Chondrocyte (in vitro differentiated cells): ENCODE results near the gene PTGIR. TPM values are rescaled to one million over a fixed set of nuclear protein-coding genes. Genes with fewer than 3 reads are reported as not detected.

Experiments used
- DNase-seq: peaks from one replicate; pipeline ENCODE4 v3.0.0; 2021; ENCODE audit warnings: mixed read lengths, low spot score
- H3K27ac Mint-ChIP-seq: one replicate; pipeline ENCODE4 v1.8.0; 2021; ENCODE audit warnings: mild to moderate bottlenecking, moderate library complexity, mixed read lengths; ENCODE audit not compliant: unreplicated experiment
- H3K27me3 Mint-ChIP-seq: 2 replicates; pipeline ENCODE4 v1.8.0; 2021; ENCODE audit warnings: low read depth, mixed read lengths
- H3K36me3 Mint-ChIP-seq: 2 replicates; pipeline ENCODE4 v1.8.0; 2021; ENCODE audit warnings: low read depth, mixed read lengths
- H3K4me1 Mint-ChIP-seq: 2 replicates; pipeline ENCODE4 v1.8.0; 2021; ENCODE audit warnings: low read depth, mild to moderate bottlenecking, mixed read lengths
- H3K4me3 Mint-ChIP-seq: one replicate; pipeline ENCODE4 v1.8.0; 2021; ENCODE audit warnings: mild to moderate bottlenecking, moderate library complexity, mixed read lengths; ENCODE audit not compliant: unreplicated experiment
- H3K9me3 Mint-ChIP-seq: 2 replicates; pipeline ENCODE4 v1.8.0; 2021; ENCODE audit warnings: low read depth, mixed read lengths
- total RNA-seq: library from RNA; stranded (reverse); gene quantifications from 3 replicates; pipeline ENCODE4 v1.2.1, GENCODE V29; 2021
- TF ChIP-seq, protein P1 (sequence below): fragments of 200-600 bp; sonication (generic); IDR thresholded peaks from 2 replicates; pipeline ENCODE4 v1.5.0; 2021; ENCODE audit warnings: antibody characterized with exemption, mild to moderate bottlenecking, moderate library complexity

Gene PTGIR
- total RNA-seq, 1 donor from 2014 or later: 2.4 TPM

DNA sequence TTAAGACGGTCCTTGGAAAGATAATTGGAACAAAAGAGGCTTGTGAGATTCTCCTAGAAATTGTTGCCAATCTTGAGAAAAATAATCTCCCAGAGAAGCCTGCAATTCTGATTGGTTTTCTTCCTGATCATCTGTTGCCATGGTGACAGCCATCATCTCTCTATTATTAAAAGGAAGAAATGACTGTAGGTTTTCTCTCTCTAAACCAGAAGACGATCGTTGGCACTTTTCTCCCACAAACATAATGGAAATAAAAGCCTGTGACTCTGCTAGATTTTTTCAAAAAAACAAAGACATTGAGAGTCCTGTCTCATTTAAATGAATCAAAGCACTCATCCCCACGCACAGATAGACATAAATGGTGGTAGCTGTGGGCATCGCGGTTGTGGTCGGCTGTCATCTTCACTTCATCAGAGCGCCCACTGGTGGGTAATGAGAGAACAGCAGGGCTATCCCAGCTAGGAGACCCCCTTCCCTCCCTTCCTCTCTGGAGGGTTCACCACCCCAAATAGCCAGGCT is 45.5 kb downstream of the PTGIR start:
- H3K27me3 Mint-ChIP-seq: peaks cover 6% of the 10 kb centered on the region
- no peak overlapping the region for H3K27ac Mint-ChIP-seq
- TF ChIP-seq, protein P1, sequence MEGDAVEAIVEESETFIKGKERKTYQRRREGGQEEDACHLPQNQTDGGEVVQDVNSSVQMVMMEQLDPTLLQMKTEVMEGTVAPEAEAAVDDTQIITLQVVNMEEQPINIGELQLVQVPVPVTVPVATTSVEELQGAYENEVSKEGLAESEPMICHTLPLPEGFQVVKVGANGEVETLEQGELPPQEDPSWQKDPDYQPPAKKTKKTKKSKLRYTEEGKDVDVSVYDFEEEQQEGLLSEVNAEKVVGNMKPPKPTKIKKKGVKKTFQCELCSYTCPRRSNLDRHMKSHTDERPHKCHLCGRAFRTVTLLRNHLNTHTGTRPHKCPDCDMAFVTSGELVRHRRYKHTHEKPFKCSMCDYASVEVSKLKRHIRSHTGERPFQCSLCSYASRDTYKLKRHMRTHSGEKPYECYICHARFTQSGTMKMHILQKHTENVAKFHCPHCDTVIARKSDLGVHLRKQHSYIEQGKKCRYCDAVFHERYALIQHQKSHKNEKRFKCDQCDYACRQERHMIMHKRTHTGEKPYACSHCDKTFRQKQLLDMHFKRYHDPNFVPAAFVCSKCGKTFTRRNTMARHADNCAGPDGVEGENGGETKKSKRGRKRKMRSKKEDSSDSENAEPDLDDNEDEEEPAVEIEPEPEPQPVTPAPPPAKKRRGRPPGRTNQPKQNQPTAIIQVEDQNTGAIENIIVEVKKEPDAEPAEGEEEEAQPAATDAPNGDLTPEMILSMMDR: peak; percentile 68
- DNase-seq: no peak
- H3K9me3 Mint-ChIP-seq: peaks cover 10% of the 10 kb centered on the region
- H3K36me3 Mint-ChIP-seq: peaks cover 9% of the 10 kb centered on the region
- peaks cover 2% of the 10 kb centered on the region for H3K4me1 Mint-ChIP-seq
- H3K4me3 Mint-ChIP-seq: no peak overlapping the region

DNA sequence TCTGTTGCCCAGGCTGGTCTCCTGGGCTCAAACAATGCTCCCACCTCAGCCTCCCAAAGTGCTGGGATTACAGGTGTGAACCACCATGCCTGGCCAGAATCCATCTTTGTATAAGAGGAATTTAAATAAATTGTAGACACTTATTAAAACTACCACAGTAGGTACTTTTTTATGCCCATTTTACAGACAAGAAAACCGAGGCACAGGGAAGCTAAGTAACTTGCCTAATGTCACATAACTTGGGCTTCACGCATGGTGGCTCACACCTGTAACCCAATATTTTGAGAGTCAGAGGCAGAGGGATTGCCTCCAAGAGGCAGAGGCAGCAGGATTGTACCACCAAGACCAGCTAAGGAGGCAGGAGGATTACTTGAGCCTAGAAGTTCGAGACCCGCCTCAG is 46.4 kb downstream of the PTGIR start:
- H3K27ac Mint-ChIP-seq: no peak overlapping the region
- peaks cover 6% of the 10 kb centered on the region for H3K36me3 Mint-ChIP-seq
- no peak overlapping the region for H3K4me3 Mint-ChIP-seq
- no peak for DNase-seq
- TF ChIP-seq, protein P1: no peak
- peaks cover 5% of the 10 kb centered on the region for H3K9me3 Mint-ChIP-seq
- peaks cover 4% of the 10 kb centered on the region for H3K27me3 Mint-ChIP-seq
- H3K4me1 Mint-ChIP-seq: peaks cover 6% of the 10 kb centered on the region

DNA sequence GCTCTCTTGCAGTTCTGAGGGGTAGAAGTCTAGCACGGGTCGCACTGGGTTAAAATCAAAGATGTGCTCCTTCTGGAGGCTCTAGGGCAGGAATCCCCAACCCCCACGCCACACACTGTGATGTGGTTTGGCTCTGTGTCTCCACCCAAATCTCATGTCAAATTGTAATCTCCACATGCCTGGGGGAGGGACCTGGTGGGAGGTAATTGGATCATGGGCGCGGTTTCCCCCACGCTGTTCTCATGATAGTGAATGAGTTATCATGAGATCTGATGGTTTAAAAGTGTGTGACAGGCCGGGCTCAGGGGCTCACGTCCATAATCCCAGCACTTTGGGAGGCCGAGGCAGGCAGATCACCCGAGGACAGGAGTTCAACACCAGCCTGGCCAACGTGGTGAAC is 50.4 kb downstream of the PTGIR start:
- peak overlapping the region; percentile 6 for H3K27ac Mint-ChIP-seq
- no peak for DNase-seq

DNA sequence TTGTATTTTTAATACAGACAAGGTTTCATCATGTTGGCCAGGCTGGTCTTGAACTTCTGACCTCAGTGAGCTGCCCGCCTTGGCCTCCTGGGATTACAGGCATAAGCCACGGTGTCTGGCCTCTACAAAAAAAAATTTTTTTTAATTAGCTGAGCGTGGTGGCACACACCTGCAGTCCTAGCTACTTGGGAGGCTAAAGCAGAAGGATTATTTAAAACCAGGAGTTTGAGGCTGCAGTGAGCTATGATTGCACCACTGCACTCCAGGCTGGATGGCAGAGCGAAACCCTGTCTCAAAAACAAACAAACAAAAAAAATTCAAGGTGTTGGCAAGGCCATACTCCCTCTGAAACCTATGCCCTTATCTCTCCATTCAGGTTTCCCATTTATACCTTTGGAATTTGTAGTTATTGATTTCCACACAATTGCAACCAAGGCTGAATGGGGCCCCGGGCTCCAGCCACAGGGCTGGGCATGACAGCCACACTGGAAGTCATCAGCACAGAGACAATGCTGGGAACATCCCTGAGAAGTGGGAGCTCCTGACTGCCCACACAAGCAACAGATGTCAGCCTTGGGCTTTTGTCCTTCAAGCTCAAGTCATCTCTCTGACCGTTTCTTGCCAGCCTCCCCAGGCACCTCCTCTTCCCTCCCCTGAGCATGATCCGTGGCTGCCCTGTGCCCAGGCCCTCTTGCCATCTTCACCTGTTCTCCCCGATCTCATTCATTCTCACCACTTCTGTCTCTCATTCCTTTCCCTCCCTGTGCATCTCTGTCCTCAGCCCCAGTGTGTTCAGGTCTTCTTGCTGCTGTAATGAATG is 51.0 kb downstream of the PTGIR start:
- DNase-seq: no peak
- Mint-ChIP-seq H3K27me3 (peaks cover 5% of the 10 kb centered on the region), H3K9me3 (peaks cover 5% of the 10 kb centered on the region), H3K4me3 (no peak overlapping the region), H3K27ac (no peak overlapping the region), H3K4me1 (peaks cover 6% of the 10 kb centered on the region), H3K36me3 (peaks cover 5% of the 10 kb centered on the region)
- TF ChIP-seq, protein P1: no peak

More for the DNA sequence above, 50.4 kb downstream of the PTGIR start:
- H3K27me3 Mint-ChIP-seq: peaks cover 9% of the 10 kb centered on the region
- TF ChIP-seq, protein P1: no peak
- H3K36me3 Mint-ChIP-seq: peaks cover 5% of the 10 kb centered on the region
- no peaks in the 10 kb centered on the region for H3K9me3 Mint-ChIP-seq
- peaks cover 6% of the 10 kb centered on the region for H3K4me1 Mint-ChIP-seq
- H3K4me3 Mint-ChIP-seq: no peak overlapping the region

DNA sequence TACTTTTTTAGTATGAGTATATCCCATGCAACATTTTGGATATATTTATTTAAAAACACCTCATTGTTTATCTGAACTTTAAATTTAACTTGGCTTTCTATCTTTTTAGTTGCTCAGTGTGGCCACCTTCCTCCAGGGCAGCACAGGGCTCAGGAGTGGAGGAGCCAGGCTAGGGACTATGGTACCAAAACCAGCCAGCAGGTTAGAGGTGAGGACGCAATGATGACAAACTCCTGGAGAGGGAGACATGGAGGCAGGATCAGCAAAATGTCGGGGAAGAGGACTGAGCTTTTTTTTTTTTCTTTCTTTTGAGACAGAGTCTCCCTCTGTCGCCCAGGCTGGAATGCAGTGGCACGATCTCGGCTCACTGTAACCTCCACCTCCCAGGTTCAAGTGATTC is 53.4 kb downstream of the PTGIR start:
- no peak for DNase-seq
- Mint-ChIP-seq H3K36me3 (peaks cover 5% of the 10 kb centered on the region), H3K9me3 (peaks cover 6% of the 10 kb centered on the region), H3K4me1 (peaks cover 6% of the 10 kb centered on the region), H3K27ac (no peak overlapping the region), H3K4me3 (no peak overlapping the region), H3K27me3 (peaks cover 5% of the 10 kb centered on the region)
- TF ChIP-seq, protein P1: peak; percentile 43

Other genes starting within 250 kb of the PTGIR start
- gene CCDC8, start 211.5 kb downstream of the PTGIR start, total RNA-seq: 39.3 to 53.2 TPM (median 39.5 TPM) in 3 replicates
- 0.10 to 0.27 TPM (median 0.20 TPM) in 3 replicates for gene PNMA8C, start 196.2 kb downstream of the PTGIR start, total RNA-seq
- gene PNMA8A, start 153.5 kb downstream of the PTGIR start, total RNA-seq: 10.1 to 16.1 TPM (median 10.1 TPM) in 3 replicates
- gene PNMA8B, start 129.2 kb downstream of the PTGIR start, total RNA-seq: 2.2 to 5.5 TPM (median 2.5 TPM) in 3 replicates
- gene CALM3, start 23.8 kb downstream of the PTGIR start, total RNA-seq: 137 to 148 TPM (median 144 TPM) in 3 replicates
- gene GNG8, start 11.1 kb upstream of the PTGIR start, total RNA-seq: not detected in 3 replicates
- 17.1 to 18.7 TPM (median 18.5 TPM) in 3 replicates for gene DACT3, start 36.1 kb upstream of the PTGIR start, total RNA-seq
- gene PRKD2, start 92.0 kb upstream of the PTGIR start, total RNA-seq: 21.9 to 31.9 TPM (median 23.3 TPM) in 3 replicates
- gene FKRP, start 121.0 kb upstream of the PTGIR start, total RNA-seq: 25.2 to 27.7 TPM (median 26.6 TPM) in 3 replicates
- 69.8 to 77.3 TPM (median 76.7 TPM) in 3 replicates for gene STRN4, start 121.4 kb upstream of the PTGIR start, total RNA-seq
- gene SLC1A5, start 163.5 kb upstream of the PTGIR start, total RNA-seq: 77.3 to 310 TPM (median 304 TPM) in 3 replicates
- gene AP2S1, start 225.8 kb upstream of the PTGIR start, total RNA-seq: 168 to 189 TPM (median 173 TPM) in 3 replicates
- 60.1 to 70.9 TPM (median 70.2 TPM) in 3 replicates for gene ARHGAP35, start 235.9 kb upstream of the PTGIR start, total RNA-seq